Common myeloid progenitor, CD34-positive (primary cell): ENCODE data around the gene SLC45A1.

Source experiments
- CTCF ChIA-PET: fragments of 350-600 bp; sonication (Branson Sonifier 250); formaldehyde crosslinking; loops from one replicate; lab custom pipeline; 2021; ENCODE audit warnings: antibody characterized with exemption; lab: Charles Lee
- POLR2A ChIA-PET: fragments of 350-600 bp; sonication (Branson Sonifier 250); formaldehyde crosslinking; loops from one replicate; lab custom pipeline; 2021; ENCODE audit warnings: antibody characterized with exemption; lab: Charles Lee
- DNase-seq, 3 donors: peaks; one replicate each; pipeline versions ENCODE4 v3.0.0 to v3.0.0-alpha.2; 2013
- H3K27ac ChIP-seq, 2 experiments: 1 replicate in 1 of 2; 2 replicates in 1 of 2; pipeline ENCODE4 v1.7.0; 2013; ENCODE audit warnings: inconsistent platforms in 2 of 2, low read length in 2 of 2, mild to moderate bottlenecking in 2 of 2, low read depth in 1 of 2, moderate library complexity in 1 of 2; ENCODE audit not compliant: severe bottlenecking in 2 of 2, insufficient read depth in 1 of 2, poor library complexity in 1 of 2
- H3K27me3 ChIP-seq, 5 experiments: replicated peaks in 2 of 5; 1 replicate in 3 of 5; 2 replicates in 2 of 5; pipeline versions ENCODE4 v1.6.1 to v1.7.0; 2013; ENCODE audit warnings: low read length in 4 of 5, mild to moderate bottlenecking in 2 of 5, moderate library complexity in 2 of 5, inconsistent platforms in 1 of 5; ENCODE audit not compliant: insufficient read depth in 5 of 5, control insufficient read depth in 4 of 5
- H3K36me3 ChIP-seq, 4 experiments: 1 replicate in 2 of 4; 2 replicates in 2 of 4; pipeline versions ENCODE4 v1.6.1 to v1.7.0; 2013; ENCODE audit warnings: low read length in 3 of 4, control low read depth in 1 of 4, mild to moderate bottlenecking in 1 of 4; ENCODE audit not compliant: control insufficient read depth in 4 of 4, insufficient read depth in 4 of 4
- H3K4me1 ChIP-seq, 4 experiments: 1 replicate in 3 of 4; 2 replicates in 1 of 4; pipeline versions ENCODE4 v1.6.1 to v1.7.1; 2013; ENCODE audit warnings: low read length in 3 of 4, mild to moderate bottlenecking in 3 of 4, control low read depth in 1 of 4, inconsistent platforms in 1 of 4, moderate library complexity in 1 of 4; ENCODE audit not compliant: control insufficient read depth in 4 of 4, insufficient read depth in 4 of 4; ENCODE audit errors: control extremely low read depth in 1 of 4
- H3K4me3 ChIP-seq, 7 experiments: 1 replicate in 4 of 7; 2 replicates in 3 of 7; pipeline versions ENCODE4 v1.5.1 to v1.7.0; 2013; ENCODE audit warnings: mild to moderate bottlenecking in 7 of 7, low read length in 6 of 7, moderate library complexity in 6 of 7, inconsistent platforms in 2 of 7, low read depth in 2 of 7, control low read depth in 1 of 7; ENCODE audit not compliant: insufficient read depth in 4 of 7, control insufficient read depth in 1 of 7; ENCODE audit errors: extremely low read depth in 1 of 7
- H3K9me3 ChIP-seq, 5 experiments: 1 replicate in 4 of 5; 2 replicates in 1 of 5; pipeline versions ENCODE4 v1.6.1 to v1.7.1; 2013; ENCODE audit warnings: low read length in 4 of 5, mild to moderate bottlenecking in 2 of 5, inconsistent platforms in 1 of 5, low read depth in 1 of 5, moderate library complexity in 1 of 5; ENCODE audit not compliant: control insufficient read depth in 4 of 5, insufficient read depth in 2 of 5; ENCODE audit errors: control extremely low read depth in 1 of 5
- WGBS: methylation state at CpG from one replicate; pipeline ENCODE4 v1.1.5; 2013; ENCODE audit not compliant: insufficient coverage; 5-methylcytosine and 5-hydroxymethylcytosine counted together

Gene SLC45A1

GRCh38 chr1:8333246-8333987, 15.5 kb downstream of the SLC45A1 start:
- Histone ChIP-seq H3K9me3 (no peaks in the 10 kb centered on the region), H3K36me3 (no peaks in the 10 kb centered on the region), H3K4me1 (no peaks in the 10 kb centered on the region), H3K27ac (no peak overlapping the region), H3K4me3 (no peak overlapping the region), H3K27me3 (peaks cover 0 to 4% (median 0%) of the 10 kb centered on the region in 5 experiments)
- CTCF ChIA-PET, result interaction anchor here (1.0 to 2.8 kb wide), 2 partner anchors 15 to 319 kb away, joined by 4 to 8 read pairs; no protein-coding TSS in a partner anchor
- no peak for DNase-seq
- 93% methylated on average over 12 of the region's 16 CpGs for WGBS
- POLR2A ChIA-PET, result no interaction called here

- Histone ChIP-seq H3K4me1 (no peaks in the 10 kb centered on the region), H3K4me3 (no peak overlapping the region), H3K27ac (no peak overlapping the region), H3K9me3 (no peaks in the 10 kb centered on the region), H3K27me3 (peaks cover 0 to 4% (median 0%) of the 10 kb centered on the region in 5 experiments), H3K36me3 (no peaks in the 10 kb centered on the region)
- ChIA-PET CTCF (interaction anchor here (1.0 to 2.8 kb wide), 2 partner anchors 16 to 320 kb away, joined by 4 to 8 read pairs; no protein-coding TSS in a partner anchor), POLR2A (no interaction called here)
- 94% methylated on average over 16 of the region's 24 CpGs for WGBS
- no peak for DNase-seq
Observed at GRCh38 chr1:8334106-8334851, 16.4 kb downstream of the SLC45A1 start.

- CTCF ChIA-PET, result interaction anchor here (2.8 kb wide), 1 partner anchor 320 kb away, joined by 8 read pairs; no protein-coding TSS in a partner anchor
- Histone ChIP-seq H3K4me3 (no peak overlapping the region), H3K4me1 (no peaks in the 10 kb centered on the region), H3K9me3 (no peaks in the 10 kb centered on the region), H3K27ac (no peak overlapping the region), H3K27me3 (no peaks in the 10 kb centered on the region), H3K36me3 (no peaks in the 10 kb centered on the region)
- WGBS, result 98% methylated on average over 22 of the region's 27 CpGs
- POLR2A ChIA-PET, result no interaction called here
- DNase-seq, result no peak
Observed at GRCh38 chr1:8335246-8335645, 17.3 kb downstream of the SLC45A1 start.

- no peak overlapping the region for H3K4me3 ChIP-seq
- H3K27ac ChIP-seq, result no peak overlapping the region
- no peaks in the 10 kb centered on the region for H3K4me1 ChIP-seq
- H3K27me3 ChIP-seq, result no peaks in the 10 kb centered on the region
- no peaks in the 10 kb centered on the region for H3K9me3 ChIP-seq
- 96% methylated on average over 23 of the region's 25 CpGs for WGBS
- ChIA-PET CTCF (no interaction called here), POLR2A (no interaction called here)
- H3K36me3 ChIP-seq, result no peaks in the 10 kb centered on the region
- DNase-seq, result no peak
Observed at GRCh38 chr1:8337776-8338525, 20.0 kb downstream of the SLC45A1 start.

GRCh38 chr1:8338526-8339202, 20.8 kb downstream of the SLC45A1 start:
- no peak overlapping the region for H3K4me3 ChIP-seq
- H3K27me3 ChIP-seq, result no peaks in the 10 kb centered on the region
- H3K9me3 ChIP-seq, result no peaks in the 10 kb centered on the region
- H3K36me3 ChIP-seq, result no peaks in the 10 kb centered on the region
- H3K27ac ChIP-seq, result no peak overlapping the region
- CTCF ChIA-PET, result no interaction called here
- no peak for DNase-seq
- H3K4me1 ChIP-seq, result no peaks in the 10 kb centered on the region
- WGBS, result 97% methylated on average over 23 of the region's 26 CpGs
- POLR2A ChIA-PET, result no interaction called here

GRCh38 chr1:8339203-8339600, 21.3 kb downstream of the SLC45A1 start:
- WGBS, result 98% methylated on average over 13 of the region's 13 CpGs
- Histone ChIP-seq H3K4me3 (no peak overlapping the region), H3K27me3 (no peaks in the 10 kb centered on the region), H3K9me3 (no peaks in the 10 kb centered on the region), H3K4me1 (no peaks in the 10 kb centered on the region), H3K36me3 (no peaks in the 10 kb centered on the region), H3K27ac (no peak overlapping the region)
- no peak for DNase-seq
- ChIA-PET POLR2A (no interaction called here), CTCF (no interaction called here)
